Endothelial cell (in vitro differentiated cells): ENCODE results near the gene EPB41L4A. TPM values are rescaled to one million over a fixed set of nuclear protein-coding genes. Genes with fewer than 3 reads are reported as not detected.

Experiments
- DNase-seq: peaks from one replicate; pipeline ENCODE4 v3.0.0; 2021; ENCODE audit warnings: low spot score
- H3K27ac Mint-ChIP-seq: one replicate; pipeline ENCODE4 v1.8.0; 2021; ENCODE audit warnings: mixed read lengths, inconsistent platforms; ENCODE audit not compliant: unreplicated experiment
- H3K27me3 Mint-ChIP-seq: one replicate; pipeline ENCODE4 v1.8.0; 2021; ENCODE audit warnings: mild to moderate bottlenecking, moderate library complexity, mixed read lengths, inconsistent platforms; ENCODE audit not compliant: unreplicated experiment
- H3K36me3 Mint-ChIP-seq: one replicate; pipeline ENCODE4 v1.8.0; 2021; ENCODE audit warnings: mild to moderate bottlenecking, low read depth, mixed read lengths, inconsistent platforms; ENCODE audit not compliant: unreplicated experiment
- H3K4me1 Mint-ChIP-seq: one replicate; pipeline ENCODE4 v1.8.0; 2021; ENCODE audit warnings: mild to moderate bottlenecking, mixed read lengths, inconsistent platforms; ENCODE audit not compliant: unreplicated experiment
- H3K4me3 Mint-ChIP-seq: one replicate; pipeline ENCODE4 v1.8.0; 2021; ENCODE audit warnings: mild to moderate bottlenecking, mixed read lengths, inconsistent platforms; ENCODE audit not compliant: unreplicated experiment
- H3K9me3 Mint-ChIP-seq: one replicate; pipeline ENCODE4 v1.8.0; 2021; ENCODE audit warnings: mixed read lengths, inconsistent platforms; ENCODE audit not compliant: unreplicated experiment
- total RNA-seq: library from RNA; stranded (reverse); fragmentation: NEBNext Ultra II Directional; extraction: Animal tissue kit (Norgen Biotek cat#: 25700); gene quantifications from one replicate; pipeline ENCODE4 v1.2.1, GENCODE V29; 2021; ENCODE audit not compliant: unreplicated experiment
- TF ChIP-seq, protein P1 (sequence below): fragments of 200-600 bp; sonication (generic); IDR thresholded peaks from one replicate; pipeline ENCODE4 v1.5.0; 2021; ENCODE audit warnings: antibody characterized with exemption; ENCODE audit not compliant: unreplicated experiment

Gene EPB41L4A
- total RNA-seq, 1 donor from 2014 or later, result 50.6 TPM

GRCh38 chr5:112254303-112254702 lies 164.8 kb downstream of the EPB41L4A start:
- TF ChIP-seq, protein P1, sequence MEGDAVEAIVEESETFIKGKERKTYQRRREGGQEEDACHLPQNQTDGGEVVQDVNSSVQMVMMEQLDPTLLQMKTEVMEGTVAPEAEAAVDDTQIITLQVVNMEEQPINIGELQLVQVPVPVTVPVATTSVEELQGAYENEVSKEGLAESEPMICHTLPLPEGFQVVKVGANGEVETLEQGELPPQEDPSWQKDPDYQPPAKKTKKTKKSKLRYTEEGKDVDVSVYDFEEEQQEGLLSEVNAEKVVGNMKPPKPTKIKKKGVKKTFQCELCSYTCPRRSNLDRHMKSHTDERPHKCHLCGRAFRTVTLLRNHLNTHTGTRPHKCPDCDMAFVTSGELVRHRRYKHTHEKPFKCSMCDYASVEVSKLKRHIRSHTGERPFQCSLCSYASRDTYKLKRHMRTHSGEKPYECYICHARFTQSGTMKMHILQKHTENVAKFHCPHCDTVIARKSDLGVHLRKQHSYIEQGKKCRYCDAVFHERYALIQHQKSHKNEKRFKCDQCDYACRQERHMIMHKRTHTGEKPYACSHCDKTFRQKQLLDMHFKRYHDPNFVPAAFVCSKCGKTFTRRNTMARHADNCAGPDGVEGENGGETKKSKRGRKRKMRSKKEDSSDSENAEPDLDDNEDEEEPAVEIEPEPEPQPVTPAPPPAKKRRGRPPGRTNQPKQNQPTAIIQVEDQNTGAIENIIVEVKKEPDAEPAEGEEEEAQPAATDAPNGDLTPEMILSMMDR, result no peak
- Mint-ChIP-seq H3K4me1 (peaks cover 7% of the 10 kb centered on the region), H3K9me3 (no peaks in the 10 kb centered on the region), H3K4me3 (no peak overlapping the region), H3K36me3 (peaks cover 5% of the 10 kb centered on the region), H3K27ac (no peak overlapping the region), H3K27me3 (peaks cover 2% of the 10 kb centered on the region)
- no peak for DNase-seq

GRCh38 chr5:112253478-112254250 lies 165.4 kb downstream of the EPB41L4A start:
- no peaks in the 10 kb centered on the region for H3K9me3 Mint-ChIP-seq

DNA sequence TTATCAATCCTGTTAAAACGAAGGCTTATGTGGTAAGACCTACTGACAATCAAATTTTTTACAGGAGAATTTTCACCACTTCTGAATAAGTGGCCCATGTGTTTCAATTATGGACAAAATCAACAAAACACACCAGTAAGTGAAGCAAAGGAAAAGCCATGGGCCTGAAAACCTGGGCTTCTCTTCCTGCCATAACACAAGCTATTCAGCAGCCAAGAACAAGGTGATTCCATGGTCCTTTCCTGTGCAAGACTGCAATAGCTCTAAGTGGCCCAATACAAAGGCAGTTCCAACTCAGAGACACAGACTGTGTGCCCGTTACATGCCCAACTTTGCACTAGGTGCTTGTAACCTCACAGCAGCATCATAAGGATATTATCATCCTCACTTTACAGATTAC lies 168.5 kb downstream of the EPB41L4A start:
- TF ChIP-seq, protein P1, result no peak
- H3K36me3 Mint-ChIP-seq, result peaks cover 1% of the 10 kb centered on the region

More at GRCh38 chr5:112253478-112254250, 165.4 kb downstream of the EPB41L4A start:
- Mint-ChIP-seq H3K4me1 (peaks cover 7% of the 10 kb centered on the region), H3K27me3 (peaks cover 2% of the 10 kb centered on the region), H3K27ac (no peak overlapping the region), H3K4me3 (no peak overlapping the region), H3K36me3 (no peaks in the 10 kb centered on the region)
- DNase-seq, result no peak
- TF ChIP-seq, protein P1, result no peak

DNA sequence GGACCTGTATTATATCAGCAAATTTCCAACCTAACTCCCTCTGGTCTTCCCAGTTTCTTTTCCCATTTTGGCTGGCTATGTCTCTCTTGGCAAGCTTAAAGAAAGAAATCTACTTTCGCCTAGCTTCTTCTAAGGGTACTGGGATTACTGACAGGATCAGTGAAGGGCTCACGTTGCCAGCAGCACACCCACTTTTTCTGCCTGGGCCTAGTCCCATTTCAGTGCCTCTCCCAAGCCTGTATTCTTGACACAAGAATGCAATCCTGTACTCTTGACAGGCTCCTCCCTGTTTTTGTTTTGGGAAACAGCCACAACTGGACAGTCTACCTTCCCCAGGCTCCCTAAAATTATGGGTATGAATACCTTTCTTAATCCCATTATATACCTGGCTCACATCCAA lies 170.5 kb downstream of the EPB41L4A start:
- H3K27ac Mint-ChIP-seq, result no peak overlapping the region
- H3K27me3 Mint-ChIP-seq, result peaks cover 4% of the 10 kb centered on the region
- peaks cover 3% of the 10 kb centered on the region for H3K36me3 Mint-ChIP-seq
- H3K4me1 Mint-ChIP-seq, result peaks cover 12% of the 10 kb centered on the region
- TF ChIP-seq, protein P1, result no peak
- H3K4me3 Mint-ChIP-seq, result no peak overlapping the region
- no peaks in the 10 kb centered on the region for H3K9me3 Mint-ChIP-seq
- no peak for DNase-seq

More for the DNA sequence above, 168.5 kb downstream of the EPB41L4A start:
- H3K9me3 Mint-ChIP-seq, result no peaks in the 10 kb centered on the region
- H3K4me3 Mint-ChIP-seq, result no peak overlapping the region
- no peak overlapping the region for H3K27ac Mint-ChIP-seq
- no peak for DNase-seq
- peaks cover 7% of the 10 kb centered on the region for H3K4me1 Mint-ChIP-seq
- peaks cover 4% of the 10 kb centered on the region for H3K27me3 Mint-ChIP-seq

DNA sequence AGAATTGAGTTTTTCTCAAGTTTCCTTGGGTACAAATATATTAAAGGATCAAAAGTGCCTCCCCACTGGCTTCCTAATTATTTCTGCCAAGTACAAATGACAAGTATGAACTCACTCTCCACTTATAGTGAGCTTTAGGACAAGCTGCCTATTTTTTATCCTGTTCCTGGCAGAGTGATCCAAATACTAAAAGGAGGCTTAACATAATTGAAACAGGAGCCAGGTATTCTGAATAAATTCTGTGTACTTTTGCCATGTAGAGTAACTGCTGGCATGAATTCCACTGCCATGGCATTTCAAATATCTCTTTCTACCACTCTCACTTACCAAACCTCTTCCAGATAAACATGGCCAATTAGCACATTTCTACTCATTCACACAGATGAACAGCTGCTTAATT lies 171.1 kb downstream of the EPB41L4A start:
- H3K4me1 Mint-ChIP-seq, result peaks cover 12% of the 10 kb centered on the region
- H3K9me3 Mint-ChIP-seq, result no peaks in the 10 kb centered on the region
- peaks cover 4% of the 10 kb centered on the region for H3K27me3 Mint-ChIP-seq
- H3K4me3 Mint-ChIP-seq, result no peak overlapping the region
- TF ChIP-seq, protein P1, result no peak
- peaks cover 3% of the 10 kb centered on the region for H3K36me3 Mint-ChIP-seq
- H3K27ac Mint-ChIP-seq, result no peak overlapping the region
- no peak for DNase-seq
